Neural cell (in vitro differentiated cells): ENCODE data around the gene PRRG2.

Experiments used
- CTCF ChIP-seq: fragments of 450-650 bp; IDR thresholded peaks from 2 replicates; pipeline ENCODE4 v1.5.1; 2014; ENCODE audit warnings: antibody characterized with exemption, mild to moderate bottlenecking, moderate library complexity; ENCODE audit not compliant: poor library complexity, severe bottlenecking
- EP300 ChIP-seq: fragments of 450-650 bp; conservative IDR thresholded peaks from 2 replicates; pipeline ENCODE4 v1.6.1; 2014; ENCODE audit warnings: antibody characterized with exemption, mild to moderate bottlenecking, moderate library complexity; ENCODE audit not compliant: poor library complexity, severe bottlenecking
- EZH2 ChIP-seq: fragments of 200-600, 300-800 bp; shearing (Covaris generic), sonication (generic); IDR thresholded peaks from 2 replicates; pipeline ENCODE4 v1.6.1; 2014; ENCODE audit warnings: antibody characterized with exemption, low read length, borderline replicate concordance, mild to moderate bottlenecking; ENCODE audit not compliant: insufficient read depth, poor library complexity, severe bottlenecking
- MXI1 ChIP-seq: fragments of 450-650 bp; conservative IDR thresholded peaks from 2 replicates; pipeline ENCODE4 v1.6.1; 2014; ENCODE audit warnings: antibody characterized with exemption, mild to moderate bottlenecking; ENCODE audit not compliant: poor library complexity, severe bottlenecking
- POLR2AphosphoS5 ChIP-seq: IDR thresholded peaks from 2 replicates; pipeline ENCODE4 v1.6.1; 2012
- RAD21 ChIP-seq: fragments of 450-650 bp; conservative IDR thresholded peaks from 2 replicates; pipeline ENCODE4 v1.6.1; 2014; ENCODE audit warnings: antibody characterized with exemption, mild to moderate bottlenecking, moderate library complexity
- TF ChIP-seq, protein P1 (sequence below): IDR thresholded peaks from 2 replicates; pipeline ENCODE4 v1.6.1; 2012; ENCODE audit warnings: borderline replicate concordance

DNA sequence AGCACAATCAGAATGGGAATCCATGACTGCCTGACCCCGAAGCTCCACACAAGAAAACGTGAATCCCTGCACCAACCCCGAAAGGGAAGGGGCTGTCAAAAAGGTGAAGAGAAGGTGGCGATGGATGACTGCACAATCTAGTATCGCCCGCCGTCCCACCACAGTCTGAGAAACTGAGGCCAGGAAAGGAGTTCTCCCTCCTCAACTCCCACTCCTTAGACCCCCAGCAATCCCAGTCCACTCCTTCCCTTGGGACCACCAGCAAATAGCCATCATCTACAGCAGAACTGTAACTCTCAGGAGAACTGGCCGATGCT lies 1.2 kb upstream of the PRRG2 start:
- TF ChIP-seq CTCF (no peak), RAD21 (no peak), POLR2AphosphoS5 (no peak), EP300 (no peak), MXI1 (no peak), EZH2 (no peak)
- TF ChIP-seq, protein P1, sequence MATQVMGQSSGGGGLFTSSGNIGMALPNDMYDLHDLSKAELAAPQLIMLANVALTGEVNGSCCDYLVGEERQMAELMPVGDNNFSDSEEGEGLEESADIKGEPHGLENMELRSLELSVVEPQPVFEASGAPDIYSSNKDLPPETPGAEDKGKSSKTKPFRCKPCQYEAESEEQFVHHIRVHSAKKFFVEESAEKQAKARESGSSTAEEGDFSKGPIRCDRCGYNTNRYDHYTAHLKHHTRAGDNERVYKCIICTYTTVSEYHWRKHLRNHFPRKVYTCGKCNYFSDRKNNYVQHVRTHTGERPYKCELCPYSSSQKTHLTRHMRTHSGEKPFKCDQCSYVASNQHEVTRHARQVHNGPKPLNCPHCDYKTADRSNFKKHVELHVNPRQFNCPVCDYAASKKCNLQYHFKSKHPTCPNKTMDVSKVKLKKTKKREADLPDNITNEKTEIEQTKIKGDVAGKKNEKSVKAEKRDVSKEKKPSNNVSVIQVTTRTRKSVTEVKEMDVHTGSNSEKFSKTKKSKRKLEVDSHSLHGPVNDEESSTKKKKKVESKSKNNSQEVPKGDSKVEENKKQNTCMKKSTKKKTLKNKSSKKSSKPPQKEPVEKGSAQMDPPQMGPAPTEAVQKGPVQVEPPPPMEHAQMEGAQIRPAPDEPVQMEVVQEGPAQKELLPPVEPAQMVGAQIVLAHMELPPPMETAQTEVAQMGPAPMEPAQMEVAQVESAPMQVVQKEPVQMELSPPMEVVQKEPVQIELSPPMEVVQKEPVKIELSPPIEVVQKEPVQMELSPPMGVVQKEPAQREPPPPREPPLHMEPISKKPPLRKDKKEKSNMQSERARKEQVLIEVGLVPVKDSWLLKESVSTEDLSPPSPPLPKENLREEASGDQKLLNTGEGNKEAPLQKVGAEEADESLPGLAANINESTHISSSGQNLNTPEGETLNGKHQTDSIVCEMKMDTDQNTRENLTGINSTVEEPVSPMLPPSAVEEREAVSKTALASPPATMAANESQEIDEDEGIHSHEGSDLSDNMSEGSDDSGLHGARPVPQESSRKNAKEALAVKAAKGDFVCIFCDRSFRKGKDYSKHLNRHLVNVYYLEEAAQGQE, result no peak
